GM19099 (cell line): ENCODE measurements around the gene NDST3.
A peak's percentile ranks its signal among the peaks of the same experiment; 100 is the strongest.

Experiments
- POLR2A ChIP-seq: IDR thresholded peaks from 3 replicates; pipeline ENCODE4 v1.6.1; 2011; ENCODE audit warnings: low read depth; ENCODE audit not compliant: insufficient read length; ENCODE audit errors: extremely low read depth

NDST3 gene

GRCh38 chr4:118265312-118266144, 231.2 kb downstream of the NDST3 start:
- TF ChIP-seq POLR2A: no peak

- TF ChIP-seq POLR2A: no peak
Measured at GRCh38 chr4:118268780-118269179, 234.5 kb downstream of the NDST3 start.

GRCh38 chr4:118270492-118270891, 236.2 kb downstream of the NDST3 start:
- no peak for TF ChIP-seq POLR2A

GRCh38 chr4:118271788-118272187, 237.5 kb downstream of the NDST3 start:
- TF ChIP-seq POLR2A: no peak

GRCh38 chr4:118273642-118274041, 239.4 kb downstream of the NDST3 start:
- no peak for TF ChIP-seq POLR2A

- TF ChIP-seq POLR2A: no peak
Measured at GRCh38 chr4:118276580-118276979, 242.3 kb downstream of the NDST3 start.

GRCh38 chr4:118277243-118277642, 243.0 kb downstream of the NDST3 start:
- no peak for TF ChIP-seq POLR2A

- TF ChIP-seq POLR2A: peak; percentile 98
Measured at GRCh38 chr4:118278473-118279274, 244.4 kb downstream of the NDST3 start.

GRCh38 chr4:118279328-118279727, 245.0 kb downstream of the NDST3 start:
- TF ChIP-seq POLR2A: no peak

- peak; percentile 25 for TF ChIP-seq POLR2A
Measured at GRCh38 chr4:118279920-118280432, 245.7 kb downstream of the NDST3 start.

GRCh38 chr4:118280501-118281218, 246.4 kb downstream of the NDST3 start:
- peak; percentile 56 for TF ChIP-seq POLR2A

GRCh38 chr4:118281611-118282442, 247.5 kb downstream of the NDST3 start:
- peak; percentile 48 for TF ChIP-seq POLR2A

GRCh38 chr4:118282692-118283091, 248.4 kb downstream of the NDST3 start:
- TF ChIP-seq POLR2A: no peak

- TF ChIP-seq POLR2A: peak; percentile 24
Measured at GRCh38 chr4:118284169-118284568, 249.9 kb downstream of the NDST3 start.
